BJ (cell line): ENCODE measurements around the gene AURKAIP1. TPM values are rescaled to one million over a fixed set of nuclear protein-coding genes. Genes with fewer than 3 reads are reported as not detected.

Experiments
- CTCF ChIA-PET: fragments of 350-600 bp; formaldehyde crosslinking; extraction: SDS; loops from one replicate; lab custom pipeline; 2021; ENCODE audit warnings: antibody characterized with exemption, inconsistent platforms; lab: Yijun Ruan, JAX
- POLR2A ChIA-PET: fragments of 300-600 bp; sonication (Branson Sonifier 250); formaldehyde crosslinking; extraction: SDS; loops from one replicate; lab custom pipeline; 2021; ENCODE audit warnings: antibody characterized with exemption; lab: Charles Lee
- DNase-seq: peaks from one replicate; pipeline ENCODE4 v3.0.0-alpha.2; 2011; ENCODE audit warnings: low read depth
- H3K27me3 ChIP-seq: 2 replicates; pipeline ENCODE4 v1.6.0; 2011; ENCODE audit warnings: low read length; ENCODE audit not compliant: control insufficient read depth, insufficient read depth
- H3K36me3 ChIP-seq: 2 replicates; pipeline ENCODE4 v1.5.1; 2011; ENCODE audit warnings: low read length; ENCODE audit not compliant: control insufficient read depth, insufficient read depth
- H3K4me3 ChIP-seq: 2 replicates; pipeline ENCODE4 v1.5.1; 2011; ENCODE audit warnings: low read depth, mild to moderate bottlenecking, control low read depth, low read length
- CTCF ChIP-seq: IDR thresholded peaks from 2 replicates; pipeline ENCODE4 v1.5.1; 2011; ENCODE audit warnings: low read depth, mild to moderate bottlenecking, control low read depth, inconsistent platforms, low read length, moderate library complexity; ENCODE audit not compliant: insufficient read depth
- polyA plus RNA-seq: library from polyadenylated mRNA; depleted of rRNA; stranded (reverse); fragments of >200 nt; gene quantifications from 2 replicates; pipeline ENCODE4 v1.2.3, GENCODE V29; 2011

AURKAIP1 gene
- polyA plus RNA-seq, 1 experiment: 97.8 TPM

DNA sequence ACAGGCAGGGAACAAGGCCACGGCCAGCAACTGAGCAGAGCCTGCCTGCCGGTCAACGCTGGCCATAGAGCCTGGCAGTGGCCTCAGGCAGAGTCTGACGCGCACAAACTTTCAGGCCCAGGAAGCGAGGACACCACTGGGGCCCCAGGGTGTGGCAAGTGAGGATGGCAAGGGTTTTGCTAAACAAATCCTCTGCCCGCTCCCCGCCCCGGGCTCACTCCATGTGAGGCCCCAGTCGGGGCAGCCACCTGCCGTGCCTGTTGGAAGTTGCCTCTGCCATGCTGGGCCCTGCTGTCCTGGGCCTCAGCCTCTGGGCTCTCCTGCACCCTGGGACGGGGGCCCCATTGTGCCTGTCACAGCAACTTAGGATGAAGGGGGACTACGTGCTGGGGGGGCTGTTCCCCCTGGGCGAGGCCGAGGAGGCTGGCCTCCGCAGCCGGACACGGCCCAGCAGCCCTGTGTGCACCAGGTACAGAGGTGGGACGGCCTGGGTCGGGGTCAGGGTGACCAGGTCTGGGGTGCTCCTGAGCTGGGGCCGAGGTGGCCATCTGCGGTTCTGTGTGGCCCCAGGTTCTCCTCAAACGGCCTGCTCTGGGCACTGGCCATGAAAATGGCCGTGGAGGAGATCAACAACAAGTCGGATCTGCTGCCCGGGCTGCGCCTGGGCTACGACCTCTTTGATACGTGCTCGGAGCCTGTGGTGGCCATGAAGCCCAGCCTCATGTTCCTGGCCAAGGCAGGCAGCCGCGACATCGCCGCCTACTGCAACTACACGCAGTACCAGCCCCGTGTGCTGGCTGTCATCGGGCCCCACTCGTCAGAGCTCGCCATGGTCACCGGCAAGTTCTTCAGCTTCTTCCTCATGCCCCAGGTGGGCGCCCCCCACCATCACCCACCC is 43.7 kb downstream of the AURKAIP1 start, which contains the start of gene TAS1R3:
Gene TAS1R3, plus strand, starts transcription at position 213 of the 898 bp plus-strand sequence. Its CDS starts 66 bp downstream, at position 279.
- no peak for DNase-seq
- Histone ChIP-seq H3K27me3 (no peaks in the 10 kb centered on the region), H3K4me3 (no peak within 1 kb of the TSS), H3K36me3 (peaks cover 11% of the 10 kb centered on the region)
- ChIA-PET POLR2A (no interaction called here), CTCF (interaction anchor here (0.8 to 3.4 kb wide), 2 partner anchors 41 to 294 kb away, joined by 3 to 10 read pairs; no protein-coding TSS in a partner anchor)
- no peak for TF ChIP-seq CTCF

DNA sequence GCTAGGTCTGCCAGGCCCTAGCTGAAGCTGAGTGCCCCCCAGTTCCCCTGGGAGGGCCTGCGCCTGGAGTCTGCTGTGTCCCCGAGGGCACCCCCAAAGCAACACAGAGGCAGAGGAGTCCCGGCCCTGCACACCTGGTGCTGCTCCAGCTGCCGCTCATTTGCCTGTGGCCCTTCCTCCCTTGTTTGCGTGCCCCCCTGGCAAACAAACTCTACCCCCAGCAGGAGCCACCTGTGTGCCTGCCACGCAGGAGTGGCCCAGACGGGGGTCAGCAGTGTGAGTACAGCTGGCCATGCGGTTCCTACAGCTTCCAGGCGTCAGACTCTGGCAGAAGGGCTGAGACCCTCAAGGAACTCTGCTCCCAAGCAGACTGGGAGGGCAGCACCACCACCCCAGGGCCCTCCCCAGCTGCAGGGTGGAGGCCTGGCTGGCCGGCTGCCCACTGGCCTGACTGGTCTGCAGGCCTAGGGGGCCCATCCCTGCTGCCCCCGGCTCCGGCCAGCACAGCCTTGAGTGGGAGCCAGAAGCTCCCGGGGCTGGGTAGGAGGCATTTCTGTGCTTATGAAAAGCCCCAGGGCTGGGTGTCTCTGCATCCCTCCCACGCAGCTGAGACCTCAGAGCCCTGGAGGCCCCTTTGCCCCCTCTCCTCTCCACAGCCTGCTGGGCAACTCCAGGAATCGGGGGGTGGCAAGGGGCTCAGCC is 44.5 kb downstream of the AURKAIP1 start:
- DNase-seq: no peak
- Histone ChIP-seq H3K36me3 (peaks cover 9% of the 10 kb centered on the region), H3K27me3 (no peaks in the 10 kb centered on the region), H3K4me3 (no peak overlapping the region)
- ChIA-PET CTCF (interaction anchor here (0.6 to 3.4 kb wide), 2 partner anchors 29 to 41 kb away, joined by 3 to 10 read pairs; no protein-coding TSS in a partner anchor), POLR2A (no interaction called here)
- TF ChIP-seq CTCF: no peak

DNA sequence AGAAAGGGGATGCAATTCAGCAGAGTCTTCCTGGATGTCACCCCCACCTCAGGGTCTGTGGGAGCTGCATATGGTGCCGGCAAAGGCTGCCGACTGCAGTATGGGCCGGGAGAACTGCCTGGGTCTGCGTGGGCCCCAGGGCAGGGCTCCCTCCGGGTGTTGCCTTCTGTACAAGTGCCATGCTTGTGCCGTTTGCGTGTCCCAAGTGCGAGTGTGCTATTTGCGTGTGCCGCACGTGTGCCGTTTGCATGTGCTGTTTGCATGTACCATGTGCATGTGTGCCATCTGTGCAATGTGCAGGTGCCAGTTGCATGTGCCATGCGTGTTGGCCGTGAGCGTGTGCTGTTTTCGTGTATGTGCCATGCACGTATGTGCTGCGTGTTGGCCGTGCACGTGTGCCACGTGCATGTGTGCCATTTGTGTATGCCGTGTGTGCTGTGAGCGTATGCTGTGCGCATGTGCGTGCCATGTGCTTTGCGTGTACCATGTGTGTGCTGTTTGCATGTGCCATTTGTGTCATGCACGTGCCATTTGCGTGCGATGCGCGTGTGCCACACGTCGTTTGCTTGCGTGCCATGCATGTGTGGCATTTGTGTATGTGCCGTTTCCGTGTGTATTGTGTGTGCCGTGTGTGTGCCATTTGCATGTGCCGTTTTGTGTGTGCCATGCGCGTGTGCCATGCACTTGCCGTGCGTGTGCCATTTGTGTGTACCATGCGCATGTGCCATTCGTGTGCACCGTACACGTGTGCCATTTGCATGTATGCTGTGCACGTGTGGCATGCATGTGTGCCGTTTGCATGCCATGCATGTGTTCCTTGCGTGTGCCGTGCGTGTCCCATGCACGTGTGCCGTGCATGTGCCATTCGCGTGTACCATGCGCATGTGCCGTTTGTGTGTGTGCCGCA is 45.5 kb downstream of the AURKAIP1 start:
- H3K36me3 ChIP-seq: peaks cover 9% of the 10 kb centered on the region
- H3K27me3 ChIP-seq: no peaks in the 10 kb centered on the region
- ChIA-PET CTCF (interaction anchor here (3.4 kb wide), 1 partner anchor 42 kb away, joined by 10 read pairs; no protein-coding TSS in a partner anchor), POLR2A (no interaction called here)
- H3K4me3 ChIP-seq: no peak overlapping the region
- no peak for DNase-seq
- no peak for TF ChIP-seq CTCF

GRCh38 chr1:1328254-1328653 is 46.8 kb downstream of the AURKAIP1 start:
- POLR2A ChIA-PET: no interaction called here
- CTCF ChIA-PET: no interaction called here
- DNase-seq: no peak

More at GRCh38 chr1:1328254-1328653, 46.8 kb downstream of the AURKAIP1 start:
- Histone ChIP-seq H3K4me3 (no peak overlapping the region), H3K36me3 (peaks cover 9% of the 10 kb centered on the region), H3K27me3 (no peaks in the 10 kb centered on the region)
- no peak for TF ChIP-seq CTCF
